ENCODE results near the gene MCM3.

MCM3 gene

GRCh38 chr6:52251113-52251512, 33.4 kb downstream of the MCM3 start:
- H3K4me3 Mint-ChIP-seq = no peak overlapping the region
- H3K36me3 Mint-ChIP-seq (ENCODE audit: low read depth) = no peaks in the 10 kb centered on the region
- peaks cover 27% of the 10 kb centered on the region for H3K27me3 Mint-ChIP-seq
- H3K27ac Mint-ChIP-seq = no peak overlapping the region
- H3K9me3 Mint-ChIP-seq = no peaks in the 10 kb centered on the region
- no peaks in the 10 kb centered on the region for H3K4me1 Mint-ChIP-seq (ENCODE audit: low read depth)
- intact Hi-C loops (cut with micrococcal nuclease) = no loop called here

DNA sequence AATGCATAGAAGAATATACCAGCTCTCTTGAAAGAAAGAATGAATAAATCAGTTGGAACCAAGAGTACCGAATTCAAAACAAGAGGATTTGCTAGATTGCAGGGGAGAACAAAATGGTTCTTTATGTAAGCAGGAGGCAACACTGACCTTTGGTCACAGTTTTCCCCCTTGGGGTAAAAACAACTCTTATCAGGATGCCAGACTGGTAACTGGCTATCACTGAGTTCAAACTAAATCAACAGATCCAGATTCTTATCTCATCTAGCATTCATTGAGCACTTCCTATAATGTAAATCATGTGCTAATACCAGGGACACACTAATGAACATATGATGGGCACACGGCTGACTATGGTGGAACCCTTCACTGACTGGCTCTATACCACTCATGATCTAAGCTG, 35.5 kb downstream of the MCM3 start:
- H3K4me1 Mint-ChIP-seq (ENCODE audit: low read depth) = no peaks in the 10 kb centered on the region
- intact Hi-C loops (cut with micrococcal nuclease) = no loop called here
- H3K9me3 Mint-ChIP-seq = no peaks in the 10 kb centered on the region
- no peak overlapping the region for H3K27ac Mint-ChIP-seq
- no peaks in the 10 kb centered on the region for H3K36me3 Mint-ChIP-seq (ENCODE audit: low read depth)
- H3K4me3 Mint-ChIP-seq = no peak overlapping the region
- peaks cover 13% of the 10 kb centered on the region for H3K27me3 Mint-ChIP-seq

- intact Hi-C loops (cut with micrococcal nuclease) = no loop called here
- no peaks in the 10 kb centered on the region for H3K4me1 Mint-ChIP-seq (ENCODE audit: low read depth)
- no peak overlapping the region for H3K27ac Mint-ChIP-seq
- H3K36me3 Mint-ChIP-seq (ENCODE audit: low read depth) = no peaks in the 10 kb centered on the region
- peaks cover under 1% of the 10 kb centered on the region for H3K27me3 Mint-ChIP-seq
- no peak overlapping the region for H3K4me3 Mint-ChIP-seq
- H3K9me3 Mint-ChIP-seq = no peaks in the 10 kb centered on the region
These were observed 39.1 kb downstream of the MCM3 start for GRCh38 chr6:52245425-52245824.

- Mint-ChIP-seq H3K27ac (no peak within 1 kb of the TSS), H3K27me3 (no peaks in the 10 kb centered on the region), H3K4me3 (no peak within 1 kb of the TSS), H3K9me3 (no peaks in the 10 kb centered on the region), H3K36me3 (ENCODE audit: low read depth) (no peaks in the 10 kb centered on the region), H3K4me1 (ENCODE audit: low read depth) (no peaks in the 10 kb centered on the region)
- intact Hi-C loops (cut with micrococcal nuclease) = no loop called here
These were observed 40.1 kb downstream of the MCM3 start, which contains the start of gene IL17F for GRCh38 chr6:52244400-52244799. IL17F (minus strand) TSS chr6:52244500; CDS start chr6:52244429, 71 bp downstream.

DNA sequence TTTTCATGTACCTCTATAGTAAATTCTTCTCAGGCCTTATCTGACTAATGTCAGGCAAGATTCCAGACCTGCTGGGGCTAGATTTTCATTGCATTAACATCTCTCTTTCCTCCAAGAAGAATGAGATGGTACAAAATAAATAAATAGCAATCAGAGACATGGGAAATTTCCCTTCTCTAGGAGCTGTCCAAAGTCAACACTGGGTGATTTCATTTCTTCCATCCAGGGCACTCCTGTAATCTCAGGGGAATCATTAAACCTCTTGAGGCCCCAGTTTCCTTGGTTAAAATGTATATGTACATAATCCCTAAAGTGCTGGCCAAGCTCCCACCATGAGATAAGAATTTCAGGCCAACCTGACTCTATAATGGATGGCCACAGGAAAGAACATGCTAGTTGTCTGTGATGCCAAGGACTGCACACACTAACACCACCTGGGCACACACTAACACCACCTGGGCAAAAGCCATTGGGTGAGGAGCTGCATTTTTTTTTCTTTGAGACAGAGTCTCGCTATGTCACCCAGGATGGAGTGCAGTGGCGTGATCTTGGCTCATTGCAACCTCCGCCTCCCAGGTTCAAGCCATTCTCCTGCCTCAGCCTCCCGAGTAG, 41.2 kb downstream of the MCM3 start:
- Mint-ChIP-seq H3K9me3 (no peaks in the 10 kb centered on the region), H3K4me3 (no peak overlapping the region), H3K27ac (no peak overlapping the region), H3K4me1 (ENCODE audit: low read depth) (no peaks in the 10 kb centered on the region), H3K36me3 (ENCODE audit: low read depth) (no peaks in the 10 kb centered on the region), H3K27me3 (no peaks in the 10 kb centered on the region)
- intact Hi-C loops (cut with micrococcal nuclease) = no loop called here

DNA sequence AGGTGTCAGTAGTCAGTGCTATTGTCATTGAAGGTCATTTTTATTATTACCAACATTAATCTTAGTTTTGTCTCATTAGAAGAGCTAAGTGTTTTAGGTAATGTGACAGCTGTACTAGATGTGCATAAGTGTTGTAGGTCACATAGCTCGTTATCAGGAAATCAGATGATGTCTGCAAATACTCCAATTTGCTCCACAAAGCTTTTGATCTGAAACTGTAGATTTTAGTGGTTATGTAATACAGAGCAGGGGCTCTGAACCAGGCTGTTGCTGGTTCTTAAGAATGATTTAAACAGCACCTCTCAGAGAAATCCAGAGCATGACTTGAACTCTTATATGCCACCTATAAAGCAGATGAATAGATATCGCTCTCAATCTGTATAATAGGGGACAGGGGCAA, 42.7 kb downstream of the MCM3 start:
- no peak overlapping the region for H3K27ac Mint-ChIP-seq
- intact Hi-C loops (cut with micrococcal nuclease) = no loop called here
- no peaks in the 10 kb centered on the region for H3K9me3 Mint-ChIP-seq
- no peaks in the 10 kb centered on the region for H3K27me3 Mint-ChIP-seq
- no peaks in the 10 kb centered on the region for H3K4me1 Mint-ChIP-seq (ENCODE audit: low read depth)
- no peak overlapping the region for H3K4me3 Mint-ChIP-seq
- H3K36me3 Mint-ChIP-seq (ENCODE audit: low read depth) = no peaks in the 10 kb centered on the region

DNA sequence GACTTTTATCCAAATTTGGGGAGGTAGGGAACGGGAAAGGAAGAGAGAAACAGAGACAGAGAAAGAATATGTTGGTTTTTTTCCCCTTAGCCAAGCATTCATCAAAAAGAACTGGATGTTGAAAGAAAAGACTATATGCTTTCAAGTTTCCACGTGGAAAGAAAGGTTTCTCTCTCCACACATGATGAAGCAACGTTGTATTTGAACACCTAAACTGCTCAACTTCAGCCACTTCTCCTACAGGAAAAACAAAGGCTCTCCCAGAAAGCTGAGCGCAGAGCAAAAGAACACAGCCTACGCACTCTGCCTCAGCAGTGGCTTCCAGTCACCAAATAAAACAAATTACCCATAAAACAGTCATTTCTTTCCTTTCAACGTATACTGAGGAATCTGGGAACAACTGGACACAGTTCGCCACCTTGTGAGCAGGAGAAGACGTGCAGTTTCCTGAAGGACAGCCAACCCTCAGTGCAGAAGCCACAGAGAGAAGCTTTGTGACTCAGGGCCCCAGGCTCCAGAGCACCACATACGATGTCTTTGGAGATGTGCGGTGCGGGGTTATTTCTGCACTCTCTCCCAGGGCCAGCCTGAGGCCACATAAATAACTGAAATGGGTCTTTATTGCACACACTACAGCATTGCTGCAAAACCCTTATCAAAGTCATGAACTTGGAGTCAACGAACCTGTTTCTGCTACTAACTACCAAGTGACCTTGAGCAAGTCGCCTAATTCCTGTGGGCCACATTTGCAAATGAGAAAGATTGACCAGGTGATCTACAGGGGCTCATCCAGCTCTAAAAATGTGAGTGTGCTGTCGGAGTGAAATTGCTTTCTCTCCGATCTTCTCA, 50.3 kb downstream of the MCM3 start:
- Mint-ChIP-seq H3K4me3 (no peak overlapping the region), H3K36me3 (ENCODE audit: low read depth) (no peaks in the 10 kb centered on the region), H3K27me3 (peaks cover 6% of the 10 kb centered on the region), H3K27ac (no peak overlapping the region), H3K4me1 (ENCODE audit: low read depth) (peaks cover 8% of the 10 kb centered on the region), H3K9me3 (no peaks in the 10 kb centered on the region)
- intact Hi-C loops (cut with micrococcal nuclease) = no loop called here

- peaks cover 6% of the 10 kb centered on the region for H3K27me3 Mint-ChIP-seq
- H3K36me3 Mint-ChIP-seq (ENCODE audit: low read depth) = no peaks in the 10 kb centered on the region
- no peak overlapping the region for H3K27ac Mint-ChIP-seq
- no peak overlapping the region for H3K4me3 Mint-ChIP-seq
- H3K4me1 Mint-ChIP-seq (ENCODE audit: low read depth) = peaks cover 8% of the 10 kb centered on the region
- no peaks in the 10 kb centered on the region for H3K9me3 Mint-ChIP-seq
- intact Hi-C loops (cut with micrococcal nuclease) = no loop called here
These were observed 51.5 kb downstream of the MCM3 start for GRCh38 chr6:52233005-52233404.

GRCh38 chr6:52231406-52232127, 53.0 kb downstream of the MCM3 start:
- Mint-ChIP-seq H3K9me3 (no peaks in the 10 kb centered on the region), H3K27me3 (peaks cover 6% of the 10 kb centered on the region), H3K4me3 (no peak overlapping the region), H3K4me1 (ENCODE audit: low read depth) (peaks cover 8% of the 10 kb centered on the region), H3K27ac (no peak overlapping the region), H3K36me3 (ENCODE audit: low read depth) (no peaks in the 10 kb centered on the region)
- intact Hi-C loops (cut with micrococcal nuclease) = no loop called here

GRCh38 chr6:52230685-52231084, 53.9 kb downstream of the MCM3 start:
- intact Hi-C loops (cut with micrococcal nuclease) = no loop called here
- Mint-ChIP-seq H3K27me3 (peaks cover 6% of the 10 kb centered on the region), H3K36me3 (ENCODE audit: low read depth) (no peaks in the 10 kb centered on the region), H3K9me3 (no peaks in the 10 kb centered on the region), H3K4me1 (ENCODE audit: low read depth) (peaks cover 8% of the 10 kb centered on the region), H3K4me3 (no peak overlapping the region), H3K27ac (no peak overlapping the region)

GRCh38 chr6:52227495-52227894, 57.0 kb downstream of the MCM3 start:
- Mint-ChIP-seq H3K27me3 (no peaks in the 10 kb centered on the region), H3K9me3 (no peaks in the 10 kb centered on the region), H3K27ac (no peak overlapping the region), H3K4me1 (ENCODE audit: low read depth) (peaks cover 8% of the 10 kb centered on the region), H3K4me3 (no peak overlapping the region), H3K36me3 (ENCODE audit: low read depth) (no peaks in the 10 kb centered on the region)
- intact Hi-C loops (cut with micrococcal nuclease) = no loop called here

- H3K9me3 Mint-ChIP-seq = no peaks in the 10 kb centered on the region
- no peak overlapping the region for H3K4me3 Mint-ChIP-seq
- H3K36me3 Mint-ChIP-seq (ENCODE audit: low read depth) = no peaks in the 10 kb centered on the region
- no peaks in the 10 kb centered on the region for H3K27me3 Mint-ChIP-seq
- no peak overlapping the region for H3K27ac Mint-ChIP-seq
- intact Hi-C loops (cut with micrococcal nuclease) = no loop called here
- H3K4me1 Mint-ChIP-seq (ENCODE audit: low read depth) = no peaks in the 10 kb centered on the region
These were observed 63.2 kb downstream of the MCM3 start for GRCh38 chr6:52221302-52221701.

DNA sequence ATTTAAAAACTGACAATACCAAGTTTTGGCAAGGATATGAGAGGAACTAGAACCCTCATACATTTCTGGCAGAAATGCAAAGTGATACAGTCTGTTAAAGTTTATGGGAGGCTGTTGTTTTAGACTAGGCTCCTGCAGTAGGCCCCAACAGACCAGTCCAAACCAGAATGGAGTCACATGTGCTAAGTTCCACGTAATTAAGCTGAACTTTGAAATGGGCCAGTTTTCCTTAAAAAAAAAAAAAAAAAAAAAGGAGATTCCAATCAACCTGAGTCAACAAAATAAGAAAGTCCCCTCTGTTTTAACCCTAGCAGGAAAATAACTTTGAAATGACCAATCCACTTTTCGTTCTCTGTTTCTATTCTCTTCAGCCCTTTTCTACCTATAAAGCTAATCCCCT, 66.8 kb downstream of the MCM3 start:
- Mint-ChIP-seq H3K27me3 (no peaks in the 10 kb centered on the region), H3K36me3 (ENCODE audit: low read depth) (no peaks in the 10 kb centered on the region), H3K4me1 (ENCODE audit: low read depth) (no peaks in the 10 kb centered on the region), H3K4me3 (no peak overlapping the region), H3K27ac (no peak overlapping the region), H3K9me3 (no peaks in the 10 kb centered on the region)
- intact Hi-C loops (cut with micrococcal nuclease) = no loop called here

GRCh38 chr6:52216932-52217575, 67.5 kb downstream of the MCM3 start:
- Mint-ChIP-seq H3K4me3 (no peak overlapping the region), H3K27ac (no peak overlapping the region), H3K4me1 (ENCODE audit: low read depth) (no peaks in the 10 kb centered on the region), H3K36me3 (ENCODE audit: low read depth) (no peaks in the 10 kb centered on the region), H3K9me3 (no peaks in the 10 kb centered on the region), H3K27me3 (no peaks in the 10 kb centered on the region)
- intact Hi-C loops (cut with micrococcal nuclease) = no loop called here
